ENCODE results near the gene MYT1.

- no peak for TF ChIP-seq GABPB1 (CRISPR knock-in tag; IDR thresholded peaks at IDR 0.05)
- no peak for TF ChIP-seq TEAD1 (CRISPR knock-in tag; IDR thresholded peaks at IDR 0.05)
Measured at GRCh38 chr20:64256282-64256935, 92.2 kb downstream of the MYT1 start.
